ENCODE data around the gene NPM3. TPM values are rescaled to one million over a fixed set of nuclear protein-coding genes. Genes with fewer than 3 reads are reported as not detected.

NPM3 gene
- total RNA-seq, 1 donor from 2014 or later = 63.6 TPM

GRCh38 chr10:101814466-101815071, 31.3 kb upstream of the NPM3 start:
- Mint-ChIP-seq H3K36me3 (peaks cover 9% of the 10 kb centered on the region), H3K9me3 (no peaks in the 10 kb centered on the region), H3K4me3 (peak overlapping the region; percentile 83), H3K4me1 (ENCODE audit: unreplicated experiment) (peaks cover 29% of the 10 kb centered on the region), H3K27ac (peak overlapping the region; percentile 98), H3K27me3 (no peaks in the 10 kb centered on the region)
- TF ChIP-seq CTCF (conservative IDR thresholded peaks at IDR 0.05) = no peak
- no peak for DNase-seq (ENCODE audit: extremely low spot score, unreplicated experiment)

DNA sequence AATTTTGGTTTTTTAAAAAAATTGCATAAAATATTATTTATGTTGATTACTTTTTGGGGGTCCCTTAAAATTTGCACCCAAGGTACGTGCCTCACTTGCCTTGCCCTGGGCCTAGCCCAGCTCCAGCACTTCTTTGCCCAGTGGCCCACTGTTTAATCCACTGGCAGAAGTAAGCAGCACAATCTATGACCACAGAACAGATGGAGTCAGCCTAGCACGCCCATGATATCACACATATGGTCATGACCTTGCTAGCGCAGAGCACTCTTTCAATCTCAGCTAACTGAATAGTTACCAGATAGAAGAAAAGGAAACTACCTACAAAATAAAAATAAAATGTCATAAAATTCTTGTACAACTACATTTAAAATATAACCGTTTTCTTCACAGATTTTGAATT, 29.4 kb upstream of the NPM3 start:
- no peak for TF ChIP-seq CTCF (conservative IDR thresholded peaks at IDR 0.05)
- H3K4me1 Mint-ChIP-seq (ENCODE audit: unreplicated experiment) = peaks cover 20% of the 10 kb centered on the region
- no peaks in the 10 kb centered on the region for H3K9me3 Mint-ChIP-seq
- no peak overlapping the region for H3K4me3 Mint-ChIP-seq
- H3K36me3 Mint-ChIP-seq = peaks cover 11% of the 10 kb centered on the region
- no peak overlapping the region for H3K27ac Mint-ChIP-seq
- no peak for DNase-seq (ENCODE audit: extremely low spot score, unreplicated experiment)
- H3K27me3 Mint-ChIP-seq = no peaks in the 10 kb centered on the region

DNA sequence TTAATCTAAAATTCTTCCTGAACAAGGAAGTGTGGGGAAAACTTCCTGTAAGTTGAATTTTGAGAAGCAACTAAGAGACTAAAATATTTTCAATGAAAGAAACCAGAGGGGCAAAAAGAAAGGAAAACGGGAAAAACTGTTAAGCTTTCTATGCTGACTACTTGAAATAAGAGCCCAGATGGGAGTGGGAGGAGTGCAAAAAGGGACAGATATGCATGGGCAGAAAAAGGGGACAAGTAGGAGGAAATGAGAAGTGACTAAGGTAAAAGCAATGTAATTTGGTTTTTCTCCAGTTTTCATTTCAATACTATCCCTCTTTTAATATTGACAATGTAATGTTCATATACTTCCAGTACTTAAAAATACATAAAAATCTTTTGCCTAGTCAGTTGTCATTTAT, 23.9 kb upstream of the NPM3 start:
- Mint-ChIP-seq H3K36me3 (peaks cover 15% of the 10 kb centered on the region), H3K27ac (no peak overlapping the region), H3K27me3 (no peaks in the 10 kb centered on the region), H3K4me3 (no peak overlapping the region), H3K4me1 (ENCODE audit: unreplicated experiment) (no peaks in the 10 kb centered on the region), H3K9me3 (no peaks in the 10 kb centered on the region)
- TF ChIP-seq CTCF (conservative IDR thresholded peaks at IDR 0.05) = no peak
- no peak for DNase-seq (ENCODE audit: extremely low spot score, unreplicated experiment)

DNA sequence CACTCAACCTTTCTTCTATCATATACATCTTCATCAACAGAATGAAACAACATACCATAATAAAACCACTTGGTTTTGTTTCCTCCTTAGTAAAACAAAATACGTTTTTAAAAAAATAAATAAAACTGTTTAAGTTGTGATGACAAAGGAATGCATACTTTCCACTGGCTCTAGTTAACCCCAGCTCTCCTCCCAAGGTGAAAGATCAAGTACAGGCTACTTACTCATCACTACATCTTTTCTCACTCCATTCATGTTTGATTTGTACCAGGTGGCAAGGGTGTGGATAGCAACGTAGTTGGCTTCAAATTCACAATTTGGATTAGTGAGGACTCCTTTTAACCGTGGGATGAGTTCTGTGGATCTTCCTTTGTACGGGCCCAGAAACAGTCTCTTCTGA, 20.3 kb upstream of the NPM3 start:
- H3K4me3 Mint-ChIP-seq = no peak overlapping the region
- DNase-seq (ENCODE audit: extremely low spot score, unreplicated experiment) = no peak
- H3K27me3 Mint-ChIP-seq = no peaks in the 10 kb centered on the region
- peaks cover 33% of the 10 kb centered on the region for H3K36me3 Mint-ChIP-seq
- H3K9me3 Mint-ChIP-seq = no peaks in the 10 kb centered on the region
- no peak for TF ChIP-seq CTCF (conservative IDR thresholded peaks at IDR 0.05)
- no peak overlapping the region for H3K27ac Mint-ChIP-seq
- H3K4me1 Mint-ChIP-seq (ENCODE audit: unreplicated experiment) = no peaks in the 10 kb centered on the region

- no peak overlapping the region for H3K27ac Mint-ChIP-seq
- H3K36me3 Mint-ChIP-seq = peaks cover 59% of the 10 kb centered on the region
- H3K4me1 Mint-ChIP-seq (ENCODE audit: unreplicated experiment) = no peaks in the 10 kb centered on the region
- TF ChIP-seq CTCF (conservative IDR thresholded peaks at IDR 0.05) = no peak
- no peaks in the 10 kb centered on the region for H3K27me3 Mint-ChIP-seq
- H3K9me3 Mint-ChIP-seq = no peaks in the 10 kb centered on the region
- no peak for DNase-seq (ENCODE audit: extremely low spot score, unreplicated experiment)
- no peak overlapping the region for H3K4me3 Mint-ChIP-seq
Measured at GRCh38 chr10:101797403-101798059, 14.3 kb upstream of the NPM3 start.
